Tibial nerve (tissue), 4 donors: ENCODE measurements around the gene MGMT. TPM values are rescaled to one million over a fixed set of nuclear protein-coding genes. Genes with fewer than 3 reads are reported as not detected.

Experiments
- DNase-seq, 2 donors: peaks; one replicate each; pipeline ENCODE4 v3.0.0-alpha.2; 2019; ENCODE audit warnings: low spot score in 2 of 2
- H3K27ac ChIP-seq, 4 donors: fragments of 200-600 bp; sonication (generic) in 3 of 4; one replicate each; pipeline ENCODE4 v1.5.1; 2017 to 2019; ENCODE audit warnings: mild to moderate bottlenecking in 1 of 4
- H3K27me3 ChIP-seq, 2 donors: fragments of 200-600 bp; sonication (generic) in 1 of 2; one replicate each; pipeline versions ENCODE4 v1.5.1 to v1.6.0; 2017 to 2019
- H3K36me3 ChIP-seq, 3 donors: fragments of 200-600 bp; sonication (generic); one replicate each; pipeline ENCODE4 v1.5.1; 2018 to 2019
- H3K4me1 ChIP-seq, 4 donors: fragments of 200-600 bp; sonication (generic) in 3 of 4; one replicate each; pipeline ENCODE4 v1.5.1; 2017 to 2019
- H3K4me3 ChIP-seq, 4 donors: fragments of 200-600 bp; sonication (generic) in 3 of 4; one replicate each; pipeline ENCODE4 v1.5.1; 2017 to 2019; ENCODE audit warnings: mild to moderate bottlenecking in 1 of 4, moderate library complexity in 1 of 4
- H3K9me3 ChIP-seq, 4 donors: fragments of 200-600 bp; sonication (generic) in 3 of 4; one replicate each; pipeline ENCODE4 v1.5.1; 2017 to 2019
- CTCF ChIP-seq, 5 experiments: fragments of 200-600 bp in 3 of 5; fragments of 450-650 bp in 2 of 5; sonication (generic) in 3 of 5; IDR thresholded peaks; one replicate each; pipeline ENCODE4 v1.5.1; 2016 to 2019; ENCODE audit warnings: antibody characterized with exemption in 5 of 5, mild to moderate bottlenecking in 3 of 5, moderate library complexity in 2 of 5
- EP300 ChIP-seq, 2 donors: sonication (generic); formaldehyde crosslinking; IDR thresholded peaks; one replicate each; pipeline ENCODE4 v1.6.1; 2017; ENCODE audit warnings: antibody characterized with exemption in 2 of 2, mild to moderate bottlenecking in 1 of 2
- POLR2A ChIP-seq, 2 donors: fragments of 450-650 bp; IDR thresholded peaks; one replicate each; pipeline ENCODE4 v1.6.1; 2017; ENCODE audit warnings: antibody characterized with exemption in 2 of 2, mild to moderate bottlenecking in 2 of 2, moderate library complexity in 2 of 2
- WGBS, 2 donors: methylation state at CpG; one replicate each; pipeline ENCODE4 v1.1.5; 2018; 5-methylcytosine and 5-hydroxymethylcytosine counted together
- total RNA-seq, 4 donors: library from RNA; depleted of rRNA; stranded (reverse); fragments of >200 nt; gene quantifications; one replicate each; pipeline ENCODE4 v1.1.0, GENCODE V29; 2016

The MGMT gene
- total RNA-seq, 4 donors from 2014 or later = 26.1 to 39.1 (median 33.7) TPM

- Histone ChIP-seq H3K27me3 (no peaks in the 10 kb centered on the region), H3K27ac (no peak overlapping the region), H3K36me3 (peaks cover 0 to 32% (median 0%) of the 10 kb centered on the region in 3 donors), H3K4me3 (no peak overlapping the region), H3K4me1 (peaks cover 0 to 14% (median 3%) of the 10 kb centered on the region in 4 donors), H3K9me3 (no peaks in the 10 kb centered on the region)
- TF ChIP-seq EP300 (IDR thresholded peaks at IDR 0.05) (no peak), POLR2A (IDR thresholded peaks at IDR 0.05) (no peak), CTCF (IDR thresholded peaks at IDR 0.05) (no peak)
- WGBS, 2 donors = 98% methylated on average over 16 of the region's 16 CpGs
- no peak for DNase-seq
Observed at GRCh38 chr10:129709627-129710509, 242.8 kb downstream of the MGMT start.

GRCh38 chr10:129710510-129710847, 243.4 kb downstream of the MGMT start:
- no peak for DNase-seq

GRCh38 chr10:129711291-129711690, 244.2 kb downstream of the MGMT start:
- 64 to 73% methylated on average over 6 of the region's 6 CpGs for WGBS, 2 donors

More at GRCh38 chr10:129710510-129710847, 243.4 kb downstream of the MGMT start:
- WGBS, 2 donors = 93 to 94% methylated on average over 4 of the region's 4 CpGs
- no peak for TF ChIP-seq POLR2A (IDR thresholded peaks at IDR 0.05)
- TF ChIP-seq CTCF (IDR thresholded peaks at IDR 0.05) = no peak
- no peak for TF ChIP-seq EP300 (IDR thresholded peaks at IDR 0.05)
- H3K27me3 ChIP-seq = no peaks in the 10 kb centered on the region
- H3K27ac ChIP-seq = no peak overlapping the region
- H3K4me3 ChIP-seq = no peak overlapping the region
- no peaks in the 10 kb centered on the region for H3K9me3 ChIP-seq
- H3K4me1 ChIP-seq = peaks cover 0 to 14% (median 3%) of the 10 kb centered on the region in 4 donors
- H3K36me3 ChIP-seq = peaks cover 0 to 32% (median 0%) of the 10 kb centered on the region in 3 donors

GRCh38 chr10:129712000-129712399, 245.0 kb downstream of the MGMT start:
- DNase-seq = no peak
- Histone ChIP-seq H3K9me3 (no peaks in the 10 kb centered on the region), H3K4me3 (no peak overlapping the region), H3K27me3 (no peaks in the 10 kb centered on the region), H3K4me1 (peaks cover 0 to 14% (median 3%) of the 10 kb centered on the region in 4 donors), H3K27ac (no peak overlapping the region), H3K36me3 (peaks cover 0 to 32% (median 0%) of the 10 kb centered on the region in 3 donors)
- WGBS, 2 donors = 92 to 94% methylated on average over 8 of the region's 8 CpGs
- TF ChIP-seq POLR2A (IDR thresholded peaks at IDR 0.05) = no peak
- no peak for TF ChIP-seq CTCF (IDR thresholded peaks at IDR 0.05)
- no peak for TF ChIP-seq EP300 (IDR thresholded peaks at IDR 0.05)

More at GRCh38 chr10:129711291-129711690, 244.2 kb downstream of the MGMT start:
- TF ChIP-seq CTCF (IDR thresholded peaks at IDR 0.05) (no peak), EP300 (IDR thresholded peaks at IDR 0.05) (no peak), POLR2A (IDR thresholded peaks at IDR 0.05) (no peak)
- Histone ChIP-seq H3K4me1 (peaks cover 0 to 14% (median 3%) of the 10 kb centered on the region in 4 donors), H3K36me3 (peaks cover 0 to 32% (median 0%) of the 10 kb centered on the region in 3 donors), H3K9me3 (no peaks in the 10 kb centered on the region), H3K27me3 (no peaks in the 10 kb centered on the region), H3K27ac (no peak overlapping the region), H3K4me3 (no peak overlapping the region)
- no peak for DNase-seq

GRCh38 chr10:129713659-129714265, 246.7 kb downstream of the MGMT start:
- Histone ChIP-seq H3K4me1 (no peaks in the 10 kb centered on the region), H3K27me3 (no peaks in the 10 kb centered on the region), H3K9me3 (no peaks in the 10 kb centered on the region), H3K4me3 (no peak overlapping the region), H3K36me3 (peaks cover 0 to 33% (median 0%) of the 10 kb centered on the region in 3 donors), H3K27ac (no peak overlapping the region)
- TF ChIP-seq CTCF (IDR thresholded peaks at IDR 0.05) (no peak), EP300 (IDR thresholded peaks at IDR 0.05) (no peak), POLR2A (IDR thresholded peaks at IDR 0.05) (no peak)
- 86 to 95% methylated on average over 10 to 13 of the region's 14 CpGs for WGBS, 2 donors
- no peak for DNase-seq
